Astrocyte (in vitro differentiated cells and primary cell): ENCODE results near the gene ERGIC3. TPM values are rescaled to one million over a fixed set of nuclear protein-coding genes. Genes with fewer than 3 reads are reported as not detected.

Experiments used
- DNase-seq: peaks from one replicate; pipeline ENCODE4 v3.0.0-alpha.2; 2010; ENCODE audit warnings: low read depth
- FAIRE-seq: peaks from 2 replicates; lab custom pipeline; 2011; peaks lifted over from hg19 to GRCh38; lab: Jason Lieb, UNC
- H2AFZ ChIP-seq: 2 replicates; pipeline ENCODE4 v1.6.0; 2012; ENCODE audit warnings: low read depth, low read length, inconsistent platforms
- H3K27ac ChIP-seq: 2 replicates; pipeline ENCODE4 v1.5.1; 2011; ENCODE audit warnings: low read depth, low read length, inconsistent platforms
- H3K27me3 ChIP-seq: 2 replicates; pipeline ENCODE4 v1.6.0; 2011; ENCODE audit warnings: low read length, inconsistent platforms; ENCODE audit not compliant: insufficient read depth
- H3K36me3 ChIP-seq: 2 replicates; pipeline ENCODE4 v1.5.1; 2011; ENCODE audit warnings: low read length, inconsistent platforms; ENCODE audit not compliant: insufficient read depth
- H3K4me1 ChIP-seq: 2 replicates; pipeline ENCODE4 v1.5.1; 2011; ENCODE audit warnings: low read length, inconsistent platforms; ENCODE audit not compliant: insufficient read depth
- H3K4me2 ChIP-seq: 2 replicates; pipeline ENCODE4 v1.6.0; 2012; ENCODE audit warnings: low read length, inconsistent platforms
- H3K4me3 ChIP-seq: 2 replicates; pipeline ENCODE4 v1.5.1; 2011; ENCODE audit warnings: low read depth, mild to moderate bottlenecking, low read length, inconsistent platforms; ENCODE audit not compliant: insufficient read depth
- H3K79me2 ChIP-seq: 2 replicates; pipeline ENCODE4 v1.6.0; 2012; ENCODE audit warnings: mild to moderate bottlenecking, low read length, inconsistent platforms; ENCODE audit not compliant: insufficient read depth
- H3K9ac ChIP-seq: 2 replicates; pipeline ENCODE4 v1.6.0; 2012; ENCODE audit warnings: mild to moderate bottlenecking, low read length, inconsistent platforms
- H3K9me3 ChIP-seq: 2 replicates; pipeline ENCODE4 v1.5.1; 2012; ENCODE audit warnings: low read depth, mild to moderate bottlenecking, low read length, inconsistent platforms; ENCODE audit not compliant: insufficient read depth
- H4K20me1 ChIP-seq: 2 replicates; pipeline ENCODE4 v1.6.0; 2012; ENCODE audit warnings: low read length, inconsistent platforms; ENCODE audit not compliant: insufficient read depth
- H3K27ac Mint-ChIP-seq: one replicate; pipeline ENCODE4 v1.8.0; 2021; ENCODE audit warnings: mild to moderate bottlenecking, mixed read lengths; ENCODE audit not compliant: unreplicated experiment
- H3K27me3 Mint-ChIP-seq: one replicate; pipeline ENCODE4 v1.8.0; 2021; ENCODE audit warnings: low read depth, mixed read lengths; ENCODE audit not compliant: unreplicated experiment
- H3K36me3 Mint-ChIP-seq: one replicate; pipeline ENCODE4 v1.8.0; 2021; ENCODE audit warnings: low read depth, mixed read lengths; ENCODE audit not compliant: unreplicated experiment
- H3K4me1 Mint-ChIP-seq: one replicate; pipeline ENCODE4 v1.8.0; 2021; ENCODE audit warnings: low read depth, mixed read lengths; ENCODE audit not compliant: unreplicated experiment
- H3K4me3 Mint-ChIP-seq: one replicate; pipeline ENCODE4 v1.8.0; 2021; ENCODE audit warnings: mild to moderate bottlenecking, moderate library complexity, mixed read lengths; ENCODE audit not compliant: unreplicated experiment
- H3K9me3 Mint-ChIP-seq: one replicate; pipeline ENCODE4 v1.8.0; 2021; ENCODE audit warnings: mild to moderate bottlenecking, mixed read lengths; ENCODE audit not compliant: unreplicated experiment
- CTCF ChIP-seq: IDR thresholded peaks from 2 replicates; pipeline ENCODE4 v1.5.1; 2011; ENCODE audit warnings: low read depth, mild to moderate bottlenecking, inconsistent platforms, low read length, moderate library complexity; ENCODE audit not compliant: insufficient read depth
- EZH2 ChIP-seq: IDR thresholded peaks from 2 replicates; pipeline ENCODE4 v1.6.1; 2012; ENCODE audit warnings: mild to moderate bottlenecking, low read length, inconsistent platforms; ENCODE audit not compliant: insufficient read depth
- total RNA-seq: library from RNA; stranded (reverse); gene quantifications from 2 replicates; pipeline ENCODE4 v1.2.1, GENCODE V29; 2021

Gene ERGIC3
- total RNA-seq, 1 donor from 2014 or later, result 198 TPM

- Histone ChIP-seq H3K4me2 (no peak overlapping the region), H4K20me1 (peaks cover 15% of the 10 kb centered on the region), H2AFZ (no peak overlapping the region), H3K27me3 (no peaks in the 10 kb centered on the region), H3K79me2 (no peaks in the 10 kb centered on the region), H3K36me3 (peaks cover 63% of the 10 kb centered on the region), H3K9me3 (no peaks in the 10 kb centered on the region), H3K4me3 (no peak overlapping the region), H3K4me1 (no peaks in the 10 kb centered on the region), H3K9ac (no peak overlapping the region), H3K27ac (no peak overlapping the region)
- no peaks in the 10 kb centered on the region for H3K4me1 Mint-ChIP-seq
- DNase-seq, result no peak
- TF ChIP-seq CTCF, result no peak
- no peak for TF ChIP-seq EZH2
- no peak overlapping the region for H3K27ac Mint-ChIP-seq
- peaks cover 42% of the 10 kb centered on the region for H3K36me3 Mint-ChIP-seq
- FAIRE-seq, result no peak
- H3K27me3 Mint-ChIP-seq, result no peaks in the 10 kb centered on the region
- no peaks in the 10 kb centered on the region for H3K9me3 Mint-ChIP-seq
- no peak overlapping the region for H3K4me3 Mint-ChIP-seq
Observed at GRCh38 chr20:35499271-35499670, 42.6 kb upstream of the ERGIC3 start.

- Histone ChIP-seq H3K4me2 (no peak overlapping the region), H2AFZ (no peak overlapping the region), H3K79me2 (no peaks in the 10 kb centered on the region), H3K27ac (no peak overlapping the region), H3K4me1 (peaks cover 13% of the 10 kb centered on the region), H3K9me3 (no peaks in the 10 kb centered on the region), H3K9ac (no peak overlapping the region), H3K36me3 (peaks cover 54% of the 10 kb centered on the region), H3K27me3 (no peaks in the 10 kb centered on the region), H3K4me3 (no peak overlapping the region), H4K20me1 (peaks cover 43% of the 10 kb centered on the region)
- Mint-ChIP-seq H3K4me1 (peaks cover 19% of the 10 kb centered on the region), H3K27me3 (no peaks in the 10 kb centered on the region), H3K4me3 (no peak overlapping the region), H3K27ac (no peak overlapping the region), H3K9me3 (no peaks in the 10 kb centered on the region), H3K36me3 (peaks cover 45% of the 10 kb centered on the region)
- DNase-seq, result no peak
- FAIRE-seq, result no peak
- no peak for TF ChIP-seq CTCF
- no peak for TF ChIP-seq EZH2
Observed at GRCh38 chr20:35502352-35502751, 39.5 kb upstream of the ERGIC3 start.

- TF ChIP-seq EZH2 (no peak), CTCF (no peak)
- H3K4me1 Mint-ChIP-seq, result peaks cover 20% of the 10 kb centered on the region
- H3K9me3 Mint-ChIP-seq, result no peaks in the 10 kb centered on the region
- Histone ChIP-seq H3K4me1 (peaks cover 14% of the 10 kb centered on the region), H3K27ac (no peak overlapping the region), H3K27me3 (no peaks in the 10 kb centered on the region), H3K36me3 (peaks cover 55% of the 10 kb centered on the region), H4K20me1 (peaks cover 52% of the 10 kb centered on the region), H3K79me2 (no peaks in the 10 kb centered on the region), H3K4me2 (no peak overlapping the region), H2AFZ (no peak overlapping the region), H3K4me3 (no peak overlapping the region), H3K9ac (no peak overlapping the region), H3K9me3 (no peaks in the 10 kb centered on the region)
- no peak for FAIRE-seq
- no peak overlapping the region for H3K4me3 Mint-ChIP-seq
- no peaks in the 10 kb centered on the region for H3K27me3 Mint-ChIP-seq
- H3K36me3 Mint-ChIP-seq, result peaks cover 43% of the 10 kb centered on the region
- H3K27ac Mint-ChIP-seq, result no peak overlapping the region
- DNase-seq, result no peak
Observed at GRCh38 chr20:35503281-35503680, 38.6 kb upstream of the ERGIC3 start.
